H9 (cell line): ENCODE measurements around the gene CADM1. TPM values are rescaled to one million over a fixed set of nuclear protein-coding genes. Genes with fewer than 3 reads are reported as not detected.

Experiments
- DNase-seq: peaks from one replicate; pipeline ENCODE4 v3.0.0-alpha.2; 2017
- H2AFZ ChIP-seq: one replicate; pipeline ENCODE4 v1.6.1; 2013; ENCODE audit warnings: mild to moderate bottlenecking, low read length, control low read depth, moderate library complexity
- H2AK5ac ChIP-seq: 2 replicates; pipeline ENCODE4 v1.6.1; 2013; ENCODE audit warnings: low read length, control low read depth, mixed read lengths; ENCODE audit not compliant: insufficient read length
- H2BK120ac ChIP-seq: one replicate; pipeline ENCODE4 v1.6.1; 2013; ENCODE audit warnings: low read depth, mild to moderate bottlenecking, low read length, control low read depth, inconsistent platforms; ENCODE audit not compliant: poor library complexity, severe bottlenecking
- H2BK12ac ChIP-seq: 2 replicates; pipeline ENCODE4 v1.6.1; 2013; ENCODE audit warnings: low read length, control low read depth, mixed read lengths, low read depth; ENCODE audit not compliant: insufficient read length
- H2BK15ac ChIP-seq: 2 replicates; pipeline ENCODE4 v1.6.1; 2013; ENCODE audit warnings: low read depth, low read length, control low read depth
- H2BK20ac ChIP-seq: one replicate; pipeline ENCODE4 v1.6.1; 2013; ENCODE audit warnings: low read depth, mild to moderate bottlenecking, low read length, control low read depth, inconsistent platforms; ENCODE audit not compliant: poor library complexity, severe bottlenecking
- H2BK5ac ChIP-seq: 2 replicates; pipeline ENCODE4 v1.6.1; 2013; ENCODE audit warnings: low read length, control low read depth, mixed read lengths; ENCODE audit not compliant: insufficient read length
- H3K14ac ChIP-seq: 2 replicates; pipeline ENCODE4 v1.6.1; 2013; ENCODE audit warnings: low read length, control low read depth; ENCODE audit not compliant: insufficient read depth
- H3K18ac ChIP-seq: 2 replicates; pipeline ENCODE4 v1.6.1; 2013; ENCODE audit warnings: low read depth, mild to moderate bottlenecking, mixed read lengths, low read length, control low read depth; ENCODE audit not compliant: insufficient read length
- H3K23ac ChIP-seq: 2 replicates; pipeline ENCODE4 v1.6.1; 2013; ENCODE audit warnings: low read length, control low read depth, mixed read lengths, low read depth; ENCODE audit not compliant: insufficient read length
- H3K23me2 ChIP-seq: 2 replicates; pipeline ENCODE4 v1.6.1; 2013; ENCODE audit warnings: low read depth, mild to moderate bottlenecking, mixed read lengths, low read length, control low read depth; ENCODE audit not compliant: insufficient read length, poor library complexity, severe bottlenecking
- H3K27ac ChIP-seq: 2 replicates; pipeline ENCODE4 v1.5.1; 2013; ENCODE audit warnings: low read length, control low read depth, mixed read lengths, low read depth; ENCODE audit not compliant: insufficient read length
- H3K27me3 ChIP-seq: 2 replicates; pipeline ENCODE4 v1.6.1; 2013; ENCODE audit warnings: low read length, control low read depth, inconsistent platforms; ENCODE audit not compliant: insufficient read depth
- H3K4ac ChIP-seq: 2 replicates; pipeline ENCODE4 v1.6.1; 2013; ENCODE audit warnings: low read depth, mild to moderate bottlenecking, control low read depth, inconsistent platforms, low read length, moderate library complexity
- H3K4me1 ChIP-seq: 2 replicates; pipeline ENCODE4 v1.6.1; 2013; ENCODE audit warnings: low read length, control low read depth, inconsistent platforms; ENCODE audit not compliant: insufficient read depth
- H3K4me2 ChIP-seq: 2 replicates; pipeline ENCODE4 v1.6.1; 2013; ENCODE audit warnings: low read length, control low read depth, mixed read lengths; ENCODE audit not compliant: insufficient read length, insufficient read depth
- H3K56ac ChIP-seq: 2 replicates; pipeline ENCODE4 v1.6.1; 2013; ENCODE audit warnings: low read depth, mild to moderate bottlenecking, mixed read lengths, low read length, control low read depth; ENCODE audit not compliant: insufficient read length
- H3K79me1 ChIP-seq: 2 replicates; pipeline ENCODE4 v1.6.1; 2013; ENCODE audit warnings: low read depth, mild to moderate bottlenecking, moderate library complexity, low read length, control low read depth, inconsistent platforms; ENCODE audit not compliant: insufficient read depth, poor library complexity, severe bottlenecking
- H3K79me2 ChIP-seq: 2 replicates; pipeline ENCODE4 v1.6.1; 2013; ENCODE audit warnings: low read length, control low read depth, inconsistent platforms; ENCODE audit not compliant: insufficient read depth
- H3K9ac ChIP-seq: 2 replicates; pipeline ENCODE4 v1.6.1; 2013; ENCODE audit warnings: low read length, control low read depth, mixed read lengths; ENCODE audit not compliant: insufficient read length; ENCODE audit errors: extremely low read depth
- H3K9me3 ChIP-seq: one replicate; pipeline ENCODE4 v1.6.1; 2013; ENCODE audit warnings: low read depth, low read length, inconsistent platforms; ENCODE audit not compliant: control insufficient read depth
- H3T11ph ChIP-seq: one replicate; pipeline ENCODE4 v1.6.1; 2013; ENCODE audit warnings: mild to moderate bottlenecking, low read length, control low read depth, inconsistent platforms
- H4K20me1 ChIP-seq: one replicate; pipeline ENCODE4 v1.6.1; 2013; ENCODE audit not compliant: control insufficient read depth, insufficient read length, insufficient read depth
- H4K5ac ChIP-seq: 2 replicates; pipeline ENCODE4 v1.6.1; 2013; ENCODE audit warnings: low read depth, mild to moderate bottlenecking, mixed read lengths, low read length, control low read depth; ENCODE audit not compliant: insufficient read length
- H4K8ac ChIP-seq: replicated peaks from 2 replicates; pipeline ENCODE4 v1.6.1; 2013; ENCODE audit warnings: low read length, control low read depth, mixed read lengths, low read depth; ENCODE audit not compliant: insufficient read length
- H4K91ac ChIP-seq: 2 replicates; pipeline ENCODE4 v1.6.1; 2013; ENCODE audit warnings: low read depth, mild to moderate bottlenecking, moderate library complexity, mixed read lengths, low read length, control low read depth; ENCODE audit not compliant: insufficient read length
- H3K27ac Mint-ChIP-seq, 3 experiments: 2 replicates in 2 of 3; 3 replicates in 1 of 3; pipeline ENCODE4 v1.8.0; 2020 to 2021; ENCODE audit warnings: mixed read lengths in 3 of 3, mild to moderate bottlenecking in 1 of 3, moderate library complexity in 1 of 3
- H3K27me3 Mint-ChIP-seq: 2 replicates; pipeline ENCODE4 v1.8.0; 2021; ENCODE audit warnings: low read depth, mild to moderate bottlenecking, moderate library complexity, mixed read lengths
- H3K36me3 Mint-ChIP-seq, 3 experiments: 2 replicates in 2 of 3; 3 replicates in 1 of 3; pipeline ENCODE4 v1.8.0; 2020 to 2021; ENCODE audit warnings: low read depth in 3 of 3, mixed read lengths in 3 of 3; ENCODE audit not compliant: insufficient read depth in 1 of 3
- H3K4me1 Mint-ChIP-seq, 2 experiments: 2 replicates each; pipeline ENCODE4 v1.8.0; 2020; ENCODE audit warnings: mixed read lengths in 2 of 2
- H3K4me3 Mint-ChIP-seq, 2 experiments: 2 replicates in 1 of 2; 3 replicates in 1 of 2; pipeline ENCODE4 v1.8.0; 2020 to 2021; ENCODE audit warnings: mild to moderate bottlenecking in 2 of 2, mixed read lengths in 2 of 2, moderate library complexity in 1 of 2
- H3K9me3 Mint-ChIP-seq, 2 experiments: 2 replicates in 1 of 2; 3 replicates in 1 of 2; pipeline ENCODE4 v1.8.0; 2020; ENCODE audit warnings: mild to moderate bottlenecking in 2 of 2, mixed read lengths in 2 of 2, moderate library complexity in 1 of 2
- CTCF ChIP-seq: fragments of 200-600 bp; sonication (generic); conservative IDR thresholded peaks from 3 replicates; pipeline ENCODE4 v1.8.0; 2021; ENCODE audit warnings: antibody characterized with exemption, mild to moderate bottlenecking
- WGBS: extraction: QIAGEN DNeasy Blood & Tissue Kit; methylation state at CpG from one replicate; pipeline ENCODE4 v1.1.7; 2013; ENCODE audit warnings: missing lambda C conversion rate, low lambda C conversion rate, mixed read lengths; ENCODE audit not compliant: insufficient read length; ENCODE audit errors: extremely low coverage; 5-methylcytosine and 5-hydroxymethylcytosine counted together
- total RNA-seq: library from RNA; stranded (reverse); gene quantifications from 2 replicates; pipeline ENCODE4 v1.2.1, GENCODE V29; 2021

CADM1 gene
- total RNA-seq, 1 experiment from 2014 or later: 11.9 TPM

GRCh38 chr11:115450519-115450918, 53.7 kb downstream of the CADM1 start:
- Histone ChIP-seq H4K5ac (no peak overlapping the region), H3K23ac (no peak overlapping the region), H2BK120ac (no peak overlapping the region), H3K79me2 (no peaks in the 10 kb centered on the region), H3K9me3 (no peaks in the 10 kb centered on the region), H3K27ac (no peak overlapping the region), H3K56ac (no peak overlapping the region), H4K91ac (no peak overlapping the region), H3K4me1 (peaks cover 2% of the 10 kb centered on the region; the same call in 1 of the 2 replicates), H2BK5ac (no peak overlapping the region), H3T11ph (no peak overlapping the region), H3K4me2 (no peak overlapping the region), H2AFZ (no peak overlapping the region), H4K8ac (no peak overlapping the region), H3K79me1 (no peaks in the 10 kb centered on the region), H2AK5ac (no peak overlapping the region), H2BK12ac (no peak overlapping the region), H3K4ac (no peak overlapping the region), H2BK20ac (no peak overlapping the region), H4K20me1 (no peaks in the 10 kb centered on the region), H3K27me3 (no peaks in the 10 kb centered on the region), H3K18ac (no peak overlapping the region), H3K14ac (no peak overlapping the region), H2BK15ac (no peak overlapping the region), H3K23me2 (no peaks in the 10 kb centered on the region), H3K9ac (no peak overlapping the region)
- Mint-ChIP-seq H3K4me3 (no peak overlapping the region), H3K4me1 (peaks cover 12 to 18% of the 10 kb centered on the region in 2 experiments), H3K36me3 (peaks cover 5 to 9% (median 8%) of the 10 kb centered on the region in 3 experiments; a peak in 5 of 7 replicates), H3K27ac (no peak overlapping the region), H3K27me3 (peaks cover 4% of the 10 kb centered on the region), H3K9me3 (peaks cover 12 to 13% of the 10 kb centered on the region in 2 experiments)
- no peak for TF ChIP-seq CTCF
- no CpG with 5 or more reads among the region's 4 CpGs for WGBS
- no peak for DNase-seq
